C4-2B (cell line): ENCODE data around the gene TOMM70.
"Not testable (repeated sequence)": the region's sequence is repeated elsewhere in the genome, so short reads cannot be mapped to it uniquely, and the experiment has no call there.

Experiments
- H3K27ac ChIP-seq: fragments of 450-650 bp; 2 replicates; pipeline ENCODE4 v1.5.1; 2017
- CTCF ChIP-seq: fragments of 450-650 bp; conservative IDR thresholded peaks from 2 replicates; pipeline ENCODE4 v1.5.1; 2017; ENCODE audit warnings: mild to moderate bottlenecking
- ZFX ChIP-seq: fragments of 450-650 bp; IDR thresholded peaks from 2 replicates; pipeline ENCODE4 v1.6.1; 2017

The TOMM70 gene

DNA sequence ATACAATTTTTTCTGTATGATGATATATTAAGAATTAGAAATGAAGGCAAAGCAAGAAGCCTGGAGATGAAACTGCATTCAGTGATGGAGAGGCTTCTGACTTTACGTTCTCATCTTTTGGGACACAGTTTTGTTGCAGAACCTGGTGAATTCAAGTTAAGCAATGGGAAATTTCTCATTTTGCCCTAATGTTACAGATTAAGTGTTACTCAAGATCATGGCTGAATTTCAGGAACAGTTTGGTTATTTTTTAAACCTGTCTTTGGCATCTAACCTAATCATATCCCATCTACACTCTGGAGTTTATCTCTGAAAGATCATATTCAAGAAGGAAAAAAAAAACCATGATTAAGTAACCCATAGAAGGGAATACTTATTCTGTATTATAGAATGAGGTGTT lies 60.4 kb downstream of the TOMM70 start:
- no peak for TF ChIP-seq CTCF
- no peak for TF ChIP-seq ZFX
- no peak overlapping the region for H3K27ac ChIP-seq

DNA sequence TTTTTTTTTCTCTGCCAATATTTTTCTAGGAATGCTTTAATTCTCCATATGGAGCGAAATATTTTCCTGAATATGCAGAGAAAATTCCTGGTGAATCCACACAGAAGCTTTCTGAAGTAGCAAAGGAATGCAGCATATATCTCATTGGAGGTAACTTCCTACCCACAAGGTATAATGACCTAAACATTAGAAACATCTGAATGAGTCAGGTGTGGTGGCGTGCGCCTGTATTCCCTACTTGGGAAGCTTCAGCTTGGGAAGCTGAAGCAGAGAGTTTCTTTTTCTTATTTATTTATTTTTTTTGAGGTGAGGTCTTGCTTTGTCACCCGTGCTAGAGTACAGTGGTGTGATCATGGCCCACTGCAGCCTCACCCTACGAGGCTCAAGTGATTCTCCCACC lies 61.1 kb downstream of the TOMM70 start:
- TF ChIP-seq CTCF: no peak
- TF ChIP-seq ZFX: no peak

DNA sequence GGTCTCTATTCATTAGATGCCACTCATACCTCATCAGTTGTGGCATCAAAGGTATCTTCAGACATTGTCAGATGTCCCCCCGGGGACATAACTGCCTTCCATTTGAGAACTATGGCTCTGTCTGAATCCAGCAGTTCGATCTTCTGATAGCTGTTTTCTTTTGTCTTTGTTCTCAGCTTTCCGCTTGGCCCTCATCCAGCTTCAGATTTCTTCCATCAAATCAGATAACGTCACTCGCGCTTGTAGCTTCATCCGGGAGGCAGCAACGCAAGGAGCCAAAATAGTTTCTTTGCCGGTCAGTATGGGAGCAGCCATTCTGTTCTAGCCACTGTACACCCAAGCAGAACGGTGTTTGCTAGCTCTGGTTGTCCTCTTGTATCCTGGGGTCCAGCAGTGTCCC lies 62.0 kb downstream of the TOMM70 start:
- TF ChIP-seq ZFX: no peak
- TF ChIP-seq CTCF: no peak
- no peak overlapping the region for H3K27ac ChIP-seq

More for the DNA sequence above, 61.1 kb downstream of the TOMM70 start:
- no peak overlapping the region for H3K27ac ChIP-seq

GRCh38 chr3:100336229-100336628 lies 64.7 kb downstream of the TOMM70 start:
- H3K27ac ChIP-seq: not testable (repeated sequence)

GRCh38 chr3:100335434-100335833 lies 65.5 kb downstream of the TOMM70 start:
- TF ChIP-seq ZFX (no peak), CTCF (no peak)
- peak overlapping the region; percentile 89 for H3K27ac ChIP-seq

- peak; percentile 12; the same call in 1 of the 2 replicates for TF ChIP-seq CTCF
- TF ChIP-seq ZFX: peak; percentile 93
- H3K27ac ChIP-seq: peak within 1 kb of the TSS; percentile 89
Observed at GRCh38 chr3:100334488-100335351, 66.2 kb downstream of the TOMM70 start, which contains the start of gene NIT2. NIT2 (plus strand) TSS chr3:100334757; CDS start chr3:100334792, 35 bp downstream.

DNA sequence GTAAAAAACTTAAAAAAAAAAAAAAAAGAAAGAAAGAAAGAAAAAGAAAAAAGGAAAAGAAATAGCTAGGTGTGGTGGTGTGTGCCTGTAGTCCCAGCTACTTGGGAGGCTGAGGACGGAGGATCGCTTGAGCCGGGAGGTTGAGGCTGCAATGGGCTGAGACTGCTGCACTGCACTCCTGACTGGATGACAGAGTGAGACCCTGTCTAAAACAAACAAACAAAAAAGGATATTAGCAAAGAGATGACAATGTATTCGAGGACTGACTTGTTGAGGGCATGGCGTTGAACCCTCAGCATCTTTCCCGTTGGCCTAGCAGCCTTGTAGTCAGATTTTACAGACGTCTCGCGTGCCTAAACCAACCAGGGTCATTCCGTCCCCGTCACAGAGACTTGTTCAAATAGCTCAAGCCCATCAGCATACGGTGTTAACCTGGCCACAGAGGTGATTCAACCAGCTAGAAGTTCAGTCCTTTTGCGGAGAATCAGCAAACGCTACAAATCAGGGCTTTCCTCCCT lies 66.9 kb downstream of the TOMM70 start:
- H3K27ac ChIP-seq: peak overlapping the region; percentile 89
- TF ChIP-seq CTCF: no peak
- TF ChIP-seq ZFX: no peak

DNA sequence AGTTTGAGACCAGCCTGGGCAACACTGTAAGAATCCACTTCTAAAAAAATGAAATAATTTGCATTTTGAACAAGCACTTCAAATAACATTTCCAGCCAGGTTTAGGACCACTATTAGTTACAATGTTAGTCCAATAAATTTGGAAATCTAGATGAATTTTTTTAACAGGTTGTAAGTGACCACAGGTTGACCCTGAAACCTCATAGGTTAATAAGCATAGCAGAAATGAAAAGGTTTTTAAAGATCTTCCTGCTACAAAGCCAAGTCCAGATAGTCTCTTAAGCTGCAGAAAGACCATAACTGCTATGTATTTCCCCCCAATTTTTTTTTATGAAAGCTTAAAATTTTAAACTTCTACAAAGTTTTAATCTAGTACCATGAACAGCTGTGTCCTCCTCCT lies 67.8 kb downstream of the TOMM70 start:
- TF ChIP-seq CTCF: no peak
- H3K27ac ChIP-seq: no peak overlapping the region
